K562 (cell line): ENCODE results near the gene RTBDN. TPM values are rescaled to one million over a fixed set of nuclear protein-coding genes. Genes with fewer than 3 reads are reported as not detected.

Source experiments
- ARID2 ChIP-seq: fragments of 450-650 bp; IDR thresholded peaks from 2 replicates; pipeline ENCODE4 v1.6.1; 2017; ENCODE audit warnings: antibody characterized with exemption, mild to moderate bottlenecking
- ATF1 ChIP-seq, 2 experiments: fragments of 450-650 bp in 1 of 2; IDR thresholded peaks; 2 replicates each; pipeline ENCODE4 v1.6.1; 2016; ENCODE audit warnings: missing compliant biosample characterization in 1 of 2, missing genetic modification characterization in 1 of 2
- ATF7 ChIP-seq: fragments of 450-650 bp; IDR thresholded peaks from 2 replicates; pipeline ENCODE4 v1.7.1; 2014; ENCODE audit warnings: mild to moderate bottlenecking, moderate library complexity
- CBX3 ChIP-seq, 2 experiments: IDR thresholded peaks; 1 replicate in 1 of 2; 2 replicates in 1 of 2; pipeline ENCODE4 v1.6.1; 2012; ENCODE audit warnings: inconsistent platforms in 2 of 2, low read length in 2 of 2, borderline replicate concordance in 1 of 2, control low read depth in 1 of 2
- CEBPB ChIP-seq: fragments of 450-650 bp; IDR thresholded peaks from 2 replicates; pipeline ENCODE4 v1.6.1; 2016; ENCODE audit warnings: missing genetic modification characterization, missing compliant biosample characterization
- CREBBP ChIP-seq: IDR thresholded peaks from one replicate; pipeline ENCODE4 v1.6.1; 2012; ENCODE audit warnings: low read depth, mild to moderate bottlenecking, control low read depth, inconsistent platforms, low read length
- ESRRA ChIP-seq: fragments of 450-650 bp; IDR thresholded peaks from 2 replicates; pipeline ENCODE4 v1.6.1; 2014; ENCODE audit warnings: low read depth, mild to moderate bottlenecking, moderate library complexity, borderline replicate concordance
- GATA2 ChIP-seq: sonication (generic); formaldehyde crosslinking; IDR thresholded peaks from 2 replicates; pipeline ENCODE4 v1.4.0; 2020; ENCODE audit warnings: mild to moderate bottlenecking, missing genetic modification reagents
- GATAD2A ChIP-seq: fragments of 450-650 bp; IDR thresholded peaks from 2 replicates; pipeline ENCODE4 v1.6.1; 2017
- KAT2B ChIP-seq: IDR thresholded peaks from one replicate; pipeline ENCODE4 v1.6.1; 2012; ENCODE audit warnings: low read depth, mild to moderate bottlenecking, control low read depth, inconsistent platforms, low read length, moderate library complexity
- MAZ ChIP-seq, 2 experiments: fragments of 450-650 bp in 1 of 2; sonication (generic) in 1 of 2; formaldehyde crosslinking; IDR thresholded peaks in 1 of 2; conservative IDR thresholded peaks in 1 of 2; 2 replicates each; pipeline versions ENCODE4 v1.4.0 to v1.5.0; 2020; ENCODE audit warnings: mild to moderate bottlenecking in 1 of 2, missing genetic modification reagents in 1 of 2
- RAD21 ChIP-seq, 2 experiments: fragments of 250-450 bp in 1 of 2; fragments of 450-650 bp in 1 of 2; sonication (Bioruptor Pico) in 1 of 2; formaldehyde crosslinking in 1 of 2; IDR thresholded peaks in 1 of 2; conservative IDR thresholded peaks in 1 of 2; 2 replicates each; pipeline versions ENCODE4 v1.4.0 to v1.8.0; 2020 to 2022; ENCODE audit warnings: mild to moderate bottlenecking in 2 of 2, moderate library complexity in 1 of 2
- STAG1 ChIP-seq: sonication (generic); formaldehyde crosslinking; IDR thresholded peaks from 2 replicates; pipeline ENCODE4 v1.5.0; 2020; ENCODE audit warnings: missing genetic modification reagents, borderline replicate concordance
- U2AF2 ChIP-seq: fragments of 200-400 bp; formaldehyde crosslinking; optimal IDR thresholded peaks from 2 replicates; pipeline ENCODE3; 2017; ENCODE audit warnings: low read depth, mild to moderate bottlenecking, low read length
- YY1 ChIP-seq, 3 experiments: IDR thresholded peaks; 2 replicates each; pipeline ENCODE4 v1.6.1; 2011; ENCODE audit warnings: low read length in 2 of 3, mild to moderate bottlenecking in 2 of 3, moderate library complexity in 2 of 3, borderline replicate concordance in 1 of 3, control low read depth in 1 of 3, low read depth in 1 of 3; ENCODE audit not compliant: insufficient read depth in 3 of 3, insufficient replicate concordance in 2 of 3, control insufficient read depth in 1 of 3, insufficient read length in 1 of 3; ENCODE audit errors: extremely low read depth in 1 of 3
- ZNF239 ChIP-seq: fragments of 250-450 bp; sonication (Bioruptor Pico); IDR thresholded peaks from 2 replicates; pipeline ENCODE4 v1.4.0; 2020; ENCODE audit warnings: mild to moderate bottlenecking
- ZNF584 ChIP-seq: fragments of 200-800 bp; sonication (Bioruptor generic); IDR thresholded peaks from 2 replicates; pipeline ENCODE4 v1.6.1; 2016; ENCODE audit warnings: low read depth, mild to moderate bottlenecking, missing genetic modification characterization, missing compliant biosample characterization
- polyA plus RNA-seq, 8 experiments: library from polyadenylated mRNA; depleted of rRNA in 4 of 8; stranded (reverse) in 5 of 8; unstranded in 3 of 8; fragments of >200 nt; fragmentation: Nextera tagmentation in 2 of 8; fragmentation: Illumina TruSeq in 1 of 8; extraction: Ambion mirVana in 2 of 8; extraction: Trizol in 1 of 8; gene quantifications; 2 replicates each; pipeline versions ENCODE4 v1.2.1 to v1.2.3, GENCODE V29; 2011 to 2014; ENCODE audit warnings: inconsistent platforms in 1 of 8, missing spikeins in 1 of 8
- total RNA-seq, 7 experiments: library from RNA; depleted of rRNA in 6 of 7; stranded (reverse); fragments of >200 nt in 6 of 7; fragmentation: Illumina TruSeq in 2 of 7; extraction: Trizol in 2 of 7; gene quantifications; 2 replicates each; pipeline versions ENCODE4 v1.2.1 to v1.2.3, GENCODE V29; 2011 to 2021; ENCODE audit warnings: low replicate concordance in 1 of 7
- TF ChIP-seq, protein P1 (sequence below): fragments of 450-650 bp; formaldehyde crosslinking; IDR thresholded peaks from 2 replicates; pipeline ENCODE4 v1.4.0; 2022; ENCODE audit warnings: mild to moderate bottlenecking, moderate library complexity
- TF ChIP-seq, protein P2 (sequence below): fragments of 450-650 bp; formaldehyde crosslinking; IDR thresholded peaks from 2 replicates; pipeline ENCODE4 v1.4.0; 2020; ENCODE audit warnings: mild to moderate bottlenecking, moderate library complexity
- TF ChIP-seq, protein P3 (sequence below): fragments of 450-650 bp; IDR thresholded peaks from 2 replicates; pipeline ENCODE4 v1.6.1; 2018; ENCODE audit not compliant: partially characterized antibody

Gene RTBDN
- total and polyA plus RNA-seq, 9 of the 15 experiments (the other 6 are each of a cell fraction or from before 2014, with no cell fraction given), result 0.20 to 2.3 (median 0.72) TPM; not detected in 1

DNA sequence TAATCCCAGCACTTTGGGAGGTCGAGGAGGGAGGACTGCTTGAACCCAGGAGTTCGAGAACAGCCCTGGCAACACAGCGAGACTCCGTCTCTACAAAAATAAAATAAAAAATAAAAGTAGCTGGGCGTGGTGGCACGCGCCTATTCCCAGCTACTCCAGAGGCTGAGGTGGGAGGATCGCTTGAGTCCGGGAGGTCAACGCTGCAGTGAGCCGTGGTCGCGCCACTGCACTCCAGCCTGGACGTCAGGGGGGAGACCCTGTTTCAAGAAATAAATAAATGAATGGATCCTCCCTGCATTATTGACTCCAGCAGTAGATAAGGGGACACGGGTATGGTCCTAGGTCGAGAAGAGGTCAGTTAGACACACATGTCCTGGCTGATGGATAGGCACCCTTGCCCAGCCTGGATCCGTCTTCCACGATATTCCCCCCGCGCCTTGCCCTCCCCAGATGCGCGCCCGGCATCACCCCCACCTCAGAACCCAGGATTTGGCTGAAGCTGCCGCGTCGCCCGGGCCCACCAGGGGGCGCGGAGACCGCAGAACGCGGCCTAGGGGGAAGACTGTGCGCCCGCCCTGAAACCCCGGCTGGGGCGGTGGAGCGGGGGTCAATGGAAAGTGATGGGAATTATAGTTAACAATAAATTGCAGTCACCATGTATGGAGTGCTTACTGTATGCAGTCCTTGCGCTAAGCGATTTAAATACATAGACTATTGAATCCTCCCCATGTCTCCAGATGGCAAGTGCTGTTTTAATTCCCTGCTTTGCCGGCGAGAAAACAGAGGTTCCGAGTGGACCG lies 57.0 kb downstream of the RTBDN start (continued):
- no peak for TF ChIP-seq ZNF239
- no peak for TF ChIP-seq CEBPB (tag)
- peak; percentile 81 to 98 for TF ChIP-seq MAZ (CRISPR knock-in tag; conservative IDR thresholded peaks at IDR 0.05 in 1 of 2, IDR thresholded peaks at IDR 0.05 in 1 of 2)
- TF ChIP-seq GATAD2A, result peak; percentile 67; the same call in 1 of the 2 replicates
- peak; percentile 80; the same call in 1 of the 2 replicates for TF ChIP-seq ESRRA
- TF ChIP-seq, protein P1, sequence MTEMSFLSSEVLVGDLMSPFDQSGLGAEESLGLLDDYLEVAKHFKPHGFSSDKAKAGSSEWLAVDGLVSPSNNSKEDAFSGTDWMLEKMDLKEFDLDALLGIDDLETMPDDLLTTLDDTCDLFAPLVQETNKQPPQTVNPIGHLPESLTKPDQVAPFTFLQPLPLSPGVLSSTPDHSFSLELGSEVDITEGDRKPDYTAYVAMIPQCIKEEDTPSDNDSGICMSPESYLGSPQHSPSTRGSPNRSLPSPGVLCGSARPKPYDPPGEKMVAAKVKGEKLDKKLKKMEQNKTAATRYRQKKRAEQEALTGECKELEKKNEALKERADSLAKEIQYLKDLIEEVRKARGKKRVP (CRISPR knock-in tag), result no peak
- TF ChIP-seq, protein P2, sequence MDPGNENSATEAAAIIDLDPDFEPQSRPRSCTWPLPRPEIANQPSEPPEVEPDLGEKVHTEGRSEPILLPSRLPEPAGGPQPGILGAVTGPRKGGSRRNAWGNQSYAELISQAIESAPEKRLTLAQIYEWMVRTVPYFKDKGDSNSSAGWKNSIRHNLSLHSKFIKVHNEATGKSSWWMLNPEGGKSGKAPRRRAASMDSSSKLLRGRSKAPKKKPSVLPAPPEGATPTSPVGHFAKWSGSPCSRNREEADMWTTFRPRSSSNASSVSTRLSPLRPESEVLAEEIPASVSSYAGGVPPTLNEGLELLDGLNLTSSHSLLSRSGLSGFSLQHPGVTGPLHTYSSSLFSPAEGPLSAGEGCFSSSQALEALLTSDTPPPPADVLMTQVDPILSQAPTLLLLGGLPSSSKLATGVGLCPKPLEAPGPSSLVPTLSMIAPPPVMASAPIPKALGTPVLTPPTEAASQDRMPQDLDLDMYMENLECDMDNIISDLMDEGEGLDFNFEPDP (CRISPR knock-in tag), result no peak
- TF ChIP-seq, protein P3, sequence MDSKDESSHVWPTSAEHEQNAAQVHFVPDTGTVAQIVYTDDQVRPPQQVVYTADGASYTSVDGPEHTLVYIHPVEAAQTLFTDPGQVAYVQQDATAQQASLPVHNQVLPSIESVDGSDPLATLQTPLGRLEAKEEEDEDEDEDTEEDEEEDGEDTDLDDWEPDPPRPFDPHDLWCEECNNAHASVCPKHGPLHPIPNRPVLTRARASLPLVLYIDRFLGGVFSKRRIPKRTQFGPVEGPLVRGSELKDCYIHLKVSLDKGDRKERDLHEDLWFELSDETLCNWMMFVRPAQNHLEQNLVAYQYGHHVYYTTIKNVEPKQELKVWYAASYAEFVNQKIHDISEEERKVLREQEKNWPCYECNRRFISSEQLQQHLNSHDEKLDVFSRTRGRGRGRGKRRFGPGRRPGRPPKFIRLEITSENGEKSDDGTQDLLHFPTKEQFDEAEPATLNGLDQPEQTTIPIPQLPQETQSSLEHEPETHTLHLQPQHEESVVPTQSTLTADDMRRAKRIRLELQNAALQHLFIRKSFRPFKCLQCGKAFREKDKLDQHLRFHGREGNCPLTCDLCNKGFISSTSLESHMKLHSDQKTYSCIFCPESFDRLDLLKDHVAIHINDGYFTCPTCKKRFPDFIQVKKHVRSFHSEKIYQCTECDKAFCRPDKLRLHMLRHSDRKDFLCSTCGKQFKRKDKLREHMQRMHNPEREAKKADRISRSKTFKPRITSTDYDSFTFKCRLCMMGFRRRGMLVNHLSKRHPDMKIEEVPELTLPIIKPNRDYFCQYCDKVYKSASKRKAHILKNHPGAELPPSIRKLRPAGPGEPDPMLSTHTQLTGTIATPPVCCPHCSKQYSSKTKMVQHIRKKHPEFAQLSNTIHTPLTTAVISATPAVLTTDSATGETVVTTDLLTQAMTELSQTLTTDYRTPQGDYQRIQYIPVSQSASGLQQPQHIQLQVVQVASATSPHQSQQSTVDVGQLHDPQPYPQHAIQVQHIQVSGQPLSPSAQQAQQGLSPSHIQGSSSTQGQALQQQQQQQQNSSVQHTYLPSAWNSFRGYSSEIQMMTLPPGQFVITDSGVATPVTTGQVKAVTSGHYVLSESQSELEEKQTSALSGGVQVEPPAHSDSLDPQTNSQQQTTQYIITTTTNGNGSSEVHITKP, result peak; percentile 80
- no peak for TF ChIP-seq KAT2B
- peak; percentile 28; the same call in 1 of the 2 replicates for TF ChIP-seq ATF7
- peak; percentile 93 to 94 for TF ChIP-seq RAD21 (CRISPR knock-in tag; conservative IDR thresholded peaks at IDR 0.05 in 1 of 2, IDR thresholded peaks at IDR 0.05 in 1 of 2)
- TF ChIP-seq U2AF2, result no peak
- TF ChIP-seq GATA2 (CRISPR knock-in tag), result peak; percentile 60
- no peak for TF ChIP-seq ARID2
- peak; percentile 46 for TF ChIP-seq ATF1 (CRISPR knock-in tag; IDR thresholded peaks at IDR 0.05)
- peak; percentile 60 for TF ChIP-seq ATF1 (tag; IDR thresholded peaks at IDR 0.05)
- peak; percentile 65; the same call in 1 of the 2 replicates for TF ChIP-seq STAG1
- TF ChIP-seq YY1 (IDR thresholded peaks at IDR 0.05; ENCODE audit: borderline replicate concordance in 1 of 3, control insufficient read depth in 1 of 3, extremely low read depth in 1 of 3, insufficient read depth in 3 of 3, insufficient read length in 1 of 3, insufficient replicate concordance in 2 of 3, low read depth in 1 of 3, low read length in 2 of 3), result peak in 2 of 3 experiments; percentile 51 to 54
- no peak for TF ChIP-seq CREBBP
- TF ChIP-seq CBX3 (IDR thresholded peaks at IDR 0.05; ENCODE audit: borderline replicate concordance in 1 of 2, low read length in 2 of 2), result 0 out of 3 replicates have a peak, but pooled peaks of 1 of the 2 experiments have one; percentile 43
- TF ChIP-seq ZNF584 (CRISPR knock-in tag), result no peak
